IMR-90 (cell line): ENCODE measurements around the gene FAM20C. TPM values are rescaled to one million over a fixed set of nuclear protein-coding genes. Genes with fewer than 3 reads are reported as not detected.

ENCODE experiments used
- ATAC-seq: fragments of 200-7000 bp; cut with Tn5 transposase; 2 replicates; pipeline ENCODE4 v1.9.1; 2020; ENCODE audit warnings: low read depth, mild to moderate bottlenecking, moderate library complexity
- BruUV-seq: library from RNA; stranded (reverse); fragments of 400-500 nt; replicated peaks from 2 replicates; lab custom pipeline; 2021; lab: Mats Ljungman, UMichigan
- CTCF ChIA-PET: fragments of 300-600 bp; formaldehyde crosslinking; extraction: SDS; loops from one replicate; lab custom pipeline; 2021; ENCODE audit warnings: antibody characterized with exemption; lab: Yijun Ruan, JAX
- POLR2A ChIA-PET: fragments of 300-600 bp; sonication (Branson Sonifier 250); formaldehyde crosslinking; loops from one replicate; lab custom pipeline; 2022; ENCODE audit warnings: antibody characterized with exemption; ENCODE audit not compliant: unreplicated experiment; lab: Charles Lee
- DNase-seq: peaks from one replicate; pipeline ENCODE4 v3.0.0; 2013
- H2AFZ ChIP-seq: replicated peaks from 2 replicates; pipeline ENCODE3; 2013; ENCODE audit warnings: low read length, mild to moderate bottlenecking; ENCODE audit not compliant: poor library complexity
- H2AK5ac ChIP-seq: 2 replicates; pipeline ENCODE4 v1.6.1; 2013; ENCODE audit warnings: low read depth, low read length, inconsistent platforms
- H2AK9ac ChIP-seq: replicated peaks from 2 replicates; pipeline ENCODE3; 2013; ENCODE audit warnings: mild to moderate bottlenecking, low read depth, low read length, moderate library complexity; ENCODE audit not compliant: poor library complexity
- H2BK120ac ChIP-seq: 2 replicates; pipeline ENCODE4 v1.6.1; 2013; ENCODE audit warnings: low read depth, low read length, inconsistent platforms
- H2BK15ac ChIP-seq: 3 replicates; pipeline ENCODE4 v1.6.1; 2013; ENCODE audit warnings: low read depth, low read length, inconsistent platforms
- H2BK20ac ChIP-seq: 2 replicates; pipeline ENCODE4 v1.6.1; 2013; ENCODE audit warnings: low read depth, mild to moderate bottlenecking, inconsistent platforms, low read length, moderate library complexity
- H2BK5ac ChIP-seq: 2 replicates; pipeline ENCODE4 v1.6.1; 2013; ENCODE audit warnings: mild to moderate bottlenecking, low read depth, low read length, inconsistent platforms; ENCODE audit not compliant: poor library complexity, severe bottlenecking
- H3K14ac ChIP-seq: replicated peaks from 2 replicates; pipeline ENCODE4 v1.6.1; 2013; ENCODE audit warnings: low read depth, low read length, inconsistent platforms
- H3K18ac ChIP-seq: 2 replicates; pipeline ENCODE4 v1.6.1; 2013; ENCODE audit warnings: low read depth, low read length, control low read depth
- H3K23ac ChIP-seq: 2 replicates; pipeline ENCODE4 v1.6.1; 2013; ENCODE audit warnings: low read depth, low read length, inconsistent platforms
- H3K27ac ChIP-seq: 2 replicates; pipeline ENCODE4 v1.5.1; 2013; ENCODE audit warnings: mild to moderate bottlenecking, control low read depth, low read length; ENCODE audit not compliant: insufficient read depth
- H3K27me3 ChIP-seq: 2 replicates; pipeline ENCODE4 v1.6.1; 2013; ENCODE audit warnings: low read length; ENCODE audit not compliant: control insufficient read depth, insufficient read depth
- H3K36me3 ChIP-seq: 2 replicates; pipeline ENCODE4 v1.6.1; 2013; ENCODE audit warnings: low read length, mixed read lengths; ENCODE audit not compliant: control insufficient read depth, insufficient read depth
- H3K4ac ChIP-seq: 2 replicates; pipeline ENCODE4 v1.6.1; 2013; ENCODE audit warnings: low read depth, low read length, inconsistent platforms
- H3K4me1 ChIP-seq: 2 replicates; pipeline ENCODE4 v1.6.1; 2013; ENCODE audit warnings: low read length, mixed read lengths; ENCODE audit not compliant: control insufficient read depth, insufficient read depth
- H3K4me2 ChIP-seq: 2 replicates; pipeline ENCODE4 v1.6.1; 2013; ENCODE audit warnings: low read depth, mild to moderate bottlenecking, control low read depth, low read length, moderate library complexity
- H3K4me3 ChIP-seq: 2 replicates; pipeline ENCODE4 v1.5.1; 2013; ENCODE audit warnings: low read depth, mild to moderate bottlenecking, control low read depth, low read length, moderate library complexity; ENCODE audit not compliant: insufficient read depth
- H3K56ac ChIP-seq: 2 replicates; pipeline ENCODE4 v1.6.1; 2013; ENCODE audit warnings: low read length, inconsistent platforms; ENCODE audit not compliant: insufficient read depth; ENCODE audit errors: extremely low read depth
- H3K79me1 ChIP-seq, 2 experiments: 2 replicates each; pipeline ENCODE4 v1.6.1; 2013; ENCODE audit warnings: low read length in 2 of 2, inconsistent platforms in 1 of 2, low read depth in 1 of 2
- H3K9ac ChIP-seq: 2 replicates; pipeline ENCODE4 v1.6.1; 2013; ENCODE audit warnings: low read depth, low read length, control low read depth
- H3K9me1 ChIP-seq: 2 replicates; pipeline ENCODE4 v1.6.1; 2013; ENCODE audit warnings: low read length, inconsistent platforms; ENCODE audit not compliant: insufficient read depth
- H3K9me3 ChIP-seq: 2 replicates; pipeline ENCODE4 v1.6.1; 2013; ENCODE audit warnings: low read length; ENCODE audit not compliant: control insufficient read depth, insufficient read depth
- H4K20me1 ChIP-seq: 2 replicates; pipeline ENCODE4 v1.6.1; 2013; ENCODE audit warnings: low read length, inconsistent platforms; ENCODE audit not compliant: insufficient read depth
- H4K5ac ChIP-seq: 2 replicates; pipeline ENCODE4 v1.6.1; 2013; ENCODE audit warnings: mild to moderate bottlenecking, low read depth, low read length, control low read depth
- H4K8ac ChIP-seq, 2 experiments: 2 replicates each; pipeline ENCODE4 v1.6.1; 2013; ENCODE audit warnings: low read depth in 2 of 2, low read length in 2 of 2, control low read depth in 1 of 2, inconsistent platforms in 1 of 2
- H4K91ac ChIP-seq: 2 replicates; pipeline ENCODE4 v1.6.1; 2013; ENCODE audit warnings: low read depth, low read length, inconsistent platforms; ENCODE audit not compliant: insufficient read depth
- BHLHE40 ChIP-seq: fragments of 150-350 bp; IDR thresholded peaks from 2 replicates; pipeline ENCODE4 v1.6.1; 2016; ENCODE audit warnings: mild to moderate bottlenecking, low read depth, low read length
- CEBPB ChIP-seq: IDR thresholded peaks from 2 replicates; pipeline ENCODE4 v1.6.1; 2012; ENCODE audit warnings: low read depth, low read length, improper control_type of control experiment
- CHD1 ChIP-seq: IDR thresholded peaks from 2 replicates; pipeline ENCODE4 v1.6.1; 2012; ENCODE audit warnings: low read depth, low read length, improper control_type of control experiment
- ELK1 ChIP-seq: fragments of 150-350 bp; IDR thresholded peaks from 2 replicates; pipeline ENCODE4 v1.6.1; 2016; ENCODE audit warnings: low read depth, mild to moderate bottlenecking, low read length, moderate library complexity, borderline replicate concordance
- MAFK ChIP-seq: IDR thresholded peaks from 2 replicates; pipeline ENCODE4 v1.6.1; 2012; ENCODE audit warnings: low read depth, low read length, improper control_type of control experiment
- MAZ ChIP-seq: IDR thresholded peaks from 2 replicates; pipeline ENCODE4 v1.6.1; 2012; ENCODE audit warnings: low read depth, mild to moderate bottlenecking, low read length, improper control_type of control experiment, moderate library complexity, borderline replicate concordance
- MXI1 ChIP-seq: IDR thresholded peaks from 2 replicates; pipeline ENCODE4 v1.6.1; 2012; ENCODE audit warnings: low read depth, mild to moderate bottlenecking, low read length, moderate library complexity, borderline replicate concordance
- POLR2A ChIP-seq: IDR thresholded peaks from 2 replicates; pipeline ENCODE4 v1.6.1; 2012; ENCODE audit warnings: mild to moderate bottlenecking, low read depth, low read length
- RAD21 ChIP-seq: IDR thresholded peaks from 2 replicates; pipeline ENCODE4 v1.6.1; 2012; ENCODE audit warnings: low read length, improper control_type of control experiment
- RCOR1 ChIP-seq: IDR thresholded peaks from 2 replicates; pipeline ENCODE4 v1.6.1; 2012; ENCODE audit warnings: mild to moderate bottlenecking, low read length, improper control_type of control experiment; ENCODE audit not compliant: insufficient replicate concordance
- RFX5 ChIP-seq: IDR thresholded peaks from 2 replicates; pipeline ENCODE4 v1.8.0; 2012; ENCODE audit warnings: low read depth, mild to moderate bottlenecking, low read length, moderate library complexity
- SMC3 ChIP-seq: fragments of 150-350 bp; IDR thresholded peaks from 2 replicates; pipeline ENCODE4 v1.6.1; 2016; ENCODE audit warnings: low read depth, mild to moderate bottlenecking, antibody characterized with exemption, low read length, moderate library complexity
- USF2 ChIP-seq: fragments of 150-350 bp; IDR thresholded peaks from 2 replicates; pipeline ENCODE4 v1.6.1; 2017; ENCODE audit warnings: mild to moderate bottlenecking, antibody characterized with exemption, low read length, low read depth
- WGBS, 2 experiments: methylation state at CpG; one replicate each; pipeline versions ENCODE4 v1.1.5 to v1.1.7; 2013; ENCODE audit warnings: missing lambda C conversion rate in 2 of 2; ENCODE audit not compliant: insufficient read length in 1 of 2; ENCODE audit errors: extremely low coverage in 2 of 2; 5-methylcytosine and 5-hydroxymethylcytosine counted together
- dilution Hi-C: fragments of 300-500 bp; cut with HindIII; formaldehyde crosslinking; loops from one replicate; pipeline ENCODE4 v1.14.3; 2018; ENCODE audit warnings: low sequenced_read_pairs; ENCODE audit not compliant: unreplicated experiment
- in situ Hi-C: fragments of 300-500 bp; cut with MboI; formaldehyde crosslinking; loops from 3 replicates; pipeline ENCODE4 v1.14.3; 2019; ENCODE audit warnings: low sequenced_read_pairs, inconsistent platforms, mixed read lengths
- intact Hi-C: fragments of 100-400 bp; cut with micrococcal nuclease; formaldehyde crosslinking; loops from 2 replicates; pipeline ENCODE4 v1.10.0; 2022
- polyA plus RNA-seq, 3 experiments: library from polyadenylated mRNA; depleted of rRNA; stranded (reverse); fragments of >200 nt; gene quantifications; 2 replicates each; pipeline ENCODE4 v1.2.3, GENCODE V29; 2012; ENCODE audit warnings: low replicate concordance in 1 of 3
- total RNA-seq: library from RNA; depleted of rRNA; stranded (reverse); fragments of >200 nt; gene quantifications from 2 replicates; pipeline ENCODE4 v1.2.3, GENCODE V29; 2012
- TF ChIP-seq, protein P1 (sequence below): conservative IDR thresholded peaks from 2 replicates; pipeline ENCODE4 v1.5.1; 2012; ENCODE audit warnings: mild to moderate bottlenecking, low read depth, low read length, improper control_type of control experiment

The FAM20C gene
- total and polyA plus RNA-seq, 2 of the 4 experiments (the other 2 are of a cell fraction) = 7.7 to 36.6 TPM

GRCh38 chr7:245574-246295, 53.4 kb downstream of the FAM20C start:
- H2AK5ac ChIP-seq = no peak overlapping the region
- no peak overlapping the region for H2BK15ac ChIP-seq
- no peak overlapping the region for H3K14ac ChIP-seq
- ChIA-PET POLR2A (no interaction called here), CTCF (no interaction called here)
- H2AFZ ChIP-seq = no peak overlapping the region
- no peaks in the 10 kb centered on the region for H3K9me3 ChIP-seq
- 99% methylated on average over 18 of the region's 36 CpGs; no CpG with 5 or more reads in 1 of the 2 experiments for WGBS, 2 experiments
- no peak overlapping the region for H3K4ac ChIP-seq
- intact Hi-C loops (no loop called here), dilution Hi-C loops (no loop called here), in situ Hi-C loops (no loop called here)
- no peak overlapping the region for H3K18ac ChIP-seq
- no peak overlapping the region for H3K27ac ChIP-seq
- no peak for DNase-seq
- H3K4me3 ChIP-seq = no peak overlapping the region
- no peak overlapping the region for H4K8ac ChIP-seq
- H3K27me3 ChIP-seq = no peaks in the 10 kb centered on the region
- H3K9ac ChIP-seq = no peak overlapping the region
- no peak overlapping the region for H4K91ac ChIP-seq
- H3K79me1 ChIP-seq = peaks cover 21 to 37% of the 10 kb centered on the region in 2 experiments
- peaks cover 33% of the 10 kb centered on the region for H4K20me1 ChIP-seq
- no peak overlapping the region for H3K56ac ChIP-seq
- TF ChIP-seq ELK1 = no peak
- no peak for TF ChIP-seq RAD21
- no peak for TF ChIP-seq MAZ
- TF ChIP-seq POLR2A = no peak
- no peak for TF ChIP-seq SMC3
- TF ChIP-seq MXI1 = no peak
- TF ChIP-seq RFX5 = no peak
- TF ChIP-seq MAFK = no peak
- TF ChIP-seq CHD1 = no peak
- no peak for TF ChIP-seq USF2
- no peak for TF ChIP-seq BHLHE40
- no peak for TF ChIP-seq RCOR1
- TF ChIP-seq, protein P1, sequence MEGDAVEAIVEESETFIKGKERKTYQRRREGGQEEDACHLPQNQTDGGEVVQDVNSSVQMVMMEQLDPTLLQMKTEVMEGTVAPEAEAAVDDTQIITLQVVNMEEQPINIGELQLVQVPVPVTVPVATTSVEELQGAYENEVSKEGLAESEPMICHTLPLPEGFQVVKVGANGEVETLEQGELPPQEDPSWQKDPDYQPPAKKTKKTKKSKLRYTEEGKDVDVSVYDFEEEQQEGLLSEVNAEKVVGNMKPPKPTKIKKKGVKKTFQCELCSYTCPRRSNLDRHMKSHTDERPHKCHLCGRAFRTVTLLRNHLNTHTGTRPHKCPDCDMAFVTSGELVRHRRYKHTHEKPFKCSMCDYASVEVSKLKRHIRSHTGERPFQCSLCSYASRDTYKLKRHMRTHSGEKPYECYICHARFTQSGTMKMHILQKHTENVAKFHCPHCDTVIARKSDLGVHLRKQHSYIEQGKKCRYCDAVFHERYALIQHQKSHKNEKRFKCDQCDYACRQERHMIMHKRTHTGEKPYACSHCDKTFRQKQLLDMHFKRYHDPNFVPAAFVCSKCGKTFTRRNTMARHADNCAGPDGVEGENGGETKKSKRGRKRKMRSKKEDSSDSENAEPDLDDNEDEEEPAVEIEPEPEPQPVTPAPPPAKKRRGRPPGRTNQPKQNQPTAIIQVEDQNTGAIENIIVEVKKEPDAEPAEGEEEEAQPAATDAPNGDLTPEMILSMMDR = no peak
- TF ChIP-seq CEBPB = no peak
- H2BK20ac ChIP-seq = no peak overlapping the region
- no peak for ATAC-seq
- H3K9me1 ChIP-seq = peaks cover 8% of the 10 kb centered on the region
- H3K4me1 ChIP-seq = peaks cover under 1% of the 10 kb centered on the region; the same call in 1 of the 2 replicates
- no TSS peak for BruUV-seq
- H2AK9ac ChIP-seq = peak overlapping the region; percentile 42
- no peak overlapping the region for H4K5ac ChIP-seq
- no peak overlapping the region for H2BK5ac ChIP-seq
- H2BK120ac ChIP-seq = no peak overlapping the region
- H3K36me3 ChIP-seq = peaks cover 79% of the 10 kb centered on the region
- H3K23ac ChIP-seq = no peak overlapping the region
- H3K4me2 ChIP-seq = no peak overlapping the region
